H1 (cell line): ENCODE data around the gene SEMA4D. TPM values are rescaled to one million over a fixed set of nuclear protein-coding genes. Genes with fewer than 3 reads are reported as not detected.

ENCODE experiments used
- EP300 ChIP-seq, 2 experiments: IDR thresholded peaks; 1 replicate in 1 of 2; 2 replicates in 1 of 2; pipeline ENCODE4 v1.6.1; 2011 to 2012; ENCODE audit warnings: low read depth in 2 of 2, low read length in 2 of 2, mild to moderate bottlenecking in 2 of 2, borderline replicate concordance in 1 of 2, inconsistent platforms in 1 of 2, moderate library complexity in 1 of 2
- polyA plus RNA-seq, 7 experiments: library from polyadenylated mRNA; depleted of rRNA in 3 of 7; stranded (reverse) in 5 of 7; unstranded in 2 of 7; fragments of >200 nt in 5 of 7; fragments of 200-250 nt in 2 of 7; gene quantifications; 1 replicate in 5 of 7; 2 replicates in 1 of 7; 4 replicates in 1 of 7; pipeline versions ENCODE4 v1.2.1 to v1.2.3, GENCODE V29; 2011 to 2013; ENCODE audit warnings: missing spikeins in 2 of 7, mixed read lengths in 2 of 7
- total RNA-seq: library from RNA; stranded (reverse); fragmentation: NEBNext Ultra II Directional; extraction: Animal tissue kit (Norgen Biotek cat#: 25700); gene quantifications from 2 replicates; pipeline ENCODE4 v1.2.1, GENCODE V29; 2021

Gene SEMA4D
- total and polyA plus RNA-seq, 2 of the 8 experiments (the other 6 are each of a cell fraction or from before 2014, with no cell fraction given): 21.0 to 70.4 TPM

DNA sequence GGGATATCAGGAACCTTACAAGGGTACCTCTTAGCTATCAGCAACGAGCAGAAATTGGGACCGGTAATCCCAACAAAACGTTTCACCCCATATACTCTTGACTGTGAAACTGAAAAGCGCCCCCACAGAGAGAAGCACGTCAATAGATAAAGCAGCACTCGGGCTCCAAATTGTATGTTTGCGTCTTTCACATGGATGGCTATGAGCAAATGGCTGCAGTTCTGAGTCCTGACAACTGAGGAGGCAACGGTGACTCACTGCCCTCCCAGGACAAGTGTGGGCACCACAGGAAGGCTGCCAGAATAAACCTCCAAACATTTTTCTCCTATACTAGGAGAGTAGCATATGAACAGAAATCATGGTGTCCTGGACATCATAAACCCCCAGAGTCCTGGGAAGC, 36.6 kb downstream of the SEMA4D start (continued):
- no peak for TF ChIP-seq EP300 (IDR thresholded peaks at IDR 0.05; ENCODE audit: borderline replicate concordance in 1 of 2, low read depth in 2 of 2, low read length in 2 of 2)
